Right kidney (tissue), 1 donor: Measurements from ENCODE around the gene PCDHGA11.
"Not testable (repeated sequence)": the region's sequence is repeated elsewhere in the genome, so short reads cannot be mapped to it uniquely, and the experiment has no call there.

Experiments
- DNase-seq: peaks from one replicate; pipeline ENCODE4 v3.0.0-alpha.2; 2016

Gene PCDHGA11

DNA sequence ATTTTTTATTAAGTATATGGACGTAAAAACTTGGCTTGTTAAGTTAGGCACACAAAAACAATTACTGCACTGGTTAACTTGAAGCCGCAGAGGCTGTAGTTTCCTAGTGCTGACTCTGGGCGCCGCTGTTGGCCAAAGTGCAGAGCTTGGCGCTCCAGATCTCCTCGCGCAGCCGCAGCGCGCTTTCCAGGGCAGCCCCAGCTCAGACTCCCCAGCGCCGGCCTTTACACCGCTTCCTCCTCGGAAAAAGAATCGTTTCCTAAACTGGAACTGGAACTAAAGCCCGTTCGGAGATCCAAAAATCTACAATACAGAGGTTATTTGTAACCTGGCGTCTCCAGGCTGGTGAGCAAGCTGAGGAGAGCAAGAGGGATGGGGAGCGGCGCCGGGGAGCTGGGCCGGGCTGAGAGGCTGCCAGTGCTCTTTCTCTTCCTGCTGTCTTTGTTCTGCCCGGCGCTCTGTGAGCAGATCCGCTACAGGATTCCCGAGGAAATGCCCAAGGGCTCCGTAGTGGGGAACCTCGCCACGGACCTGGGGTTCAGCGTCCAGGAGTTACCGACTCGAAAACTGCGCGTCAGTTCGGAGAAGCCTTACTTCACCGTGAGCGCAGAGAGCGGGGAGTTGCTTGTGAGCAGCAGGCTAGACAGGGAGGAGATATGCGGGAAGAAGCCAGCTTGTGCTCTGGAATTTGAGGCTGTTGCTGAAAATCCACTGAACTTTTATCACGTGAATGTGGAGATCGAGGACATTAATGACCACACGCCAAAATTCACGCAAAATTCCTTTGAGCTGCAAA is 22.9 kb upstream of the PCDHGA11 start, which contains the start of gene PCDHGB5:
TSS of gene PCDHGB5 (plus strand) at position 192 of the 796 bp plus-strand sequence. CDS start at position 373, 181 bp downstream.
- peak; percentile 41 for DNase-seq

DNA sequence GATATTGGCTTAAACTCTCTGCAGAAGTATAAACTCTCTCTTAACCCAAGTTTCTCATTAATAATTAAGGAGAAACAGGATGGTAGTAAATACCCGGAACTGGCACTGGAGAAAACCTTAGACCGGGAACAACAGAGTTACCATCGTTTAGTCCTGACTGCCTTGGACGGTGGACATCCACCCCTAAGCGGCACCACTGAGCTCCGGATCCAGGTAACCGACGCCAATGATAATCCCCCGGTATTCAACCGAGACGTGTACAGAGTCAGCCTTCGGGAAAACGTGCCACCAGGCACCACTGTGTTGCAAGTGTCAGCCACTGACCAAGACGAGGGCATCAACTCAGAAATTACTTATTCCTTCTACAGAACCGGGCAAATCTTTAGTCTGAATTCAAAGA is 22.2 kb upstream of the PCDHGA11 start:
- no peak for DNase-seq

DNA sequence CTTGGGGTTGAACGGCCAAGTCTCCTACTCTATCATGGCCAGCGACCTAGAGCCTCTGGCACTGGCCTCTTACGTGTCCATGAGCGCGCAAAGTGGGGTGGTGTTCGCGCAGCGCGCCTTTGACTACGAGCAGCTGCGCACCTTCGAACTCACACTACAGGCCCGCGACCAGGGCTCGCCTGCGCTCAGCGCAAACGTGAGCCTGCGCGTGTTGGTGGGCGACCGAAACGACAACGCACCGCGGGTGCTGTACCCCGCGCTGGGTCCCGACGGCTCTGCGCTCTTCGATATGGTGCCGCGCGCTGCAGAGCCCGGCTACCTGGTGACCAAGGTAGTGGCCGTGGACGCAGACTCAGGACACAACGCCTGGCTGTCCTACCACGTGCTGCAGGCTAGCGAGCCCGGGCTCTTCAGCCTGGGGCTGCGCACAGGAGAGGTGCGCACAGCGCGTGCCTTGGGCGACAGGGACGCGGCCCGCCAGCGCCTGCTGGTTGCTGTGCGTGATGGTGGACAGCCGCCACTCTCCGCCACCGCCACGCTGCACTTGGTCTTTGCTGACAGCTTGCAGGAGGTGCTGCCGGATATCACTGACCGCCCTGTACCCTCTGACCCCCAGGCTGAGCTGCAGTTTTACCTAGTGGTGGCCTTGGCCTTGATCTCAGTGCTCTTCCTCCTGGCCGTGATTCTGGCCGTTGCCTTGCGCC is 21.1 kb upstream of the PCDHGA11 start:
- DNase-seq = no peak

- peak; percentile 33 for DNase-seq
These were observed 18.2 kb upstream of the PCDHGA11 start, which contains the start of gene PCDHGA9 for GRCh38 chr5:141402553-141403243. TSS of gene PCDHGA9 (plus strand) at chr5:141402778. CDS start at chr5:141402953, 175 bp downstream.

DNA sequence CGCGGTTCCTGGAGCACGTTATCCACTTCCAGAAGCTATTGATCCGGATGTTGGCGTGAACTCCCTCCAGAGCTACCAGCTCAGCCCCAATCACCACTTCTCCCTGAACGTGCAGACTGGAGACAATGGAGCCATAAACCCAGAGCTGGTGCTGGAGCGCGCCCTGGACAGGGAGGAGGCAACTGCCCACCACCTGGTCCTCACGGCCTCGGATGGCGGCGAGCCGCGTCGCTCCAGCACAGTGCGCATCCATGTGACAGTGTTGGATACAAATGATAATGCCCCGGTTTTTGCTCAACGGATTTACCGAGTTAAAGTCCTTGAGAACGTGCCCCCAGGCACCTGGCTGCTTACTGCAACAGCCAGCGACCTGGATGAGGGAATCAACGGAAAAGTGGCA is 17.5 kb upstream of the PCDHGA11 start:
- no peak for DNase-seq

DNA sequence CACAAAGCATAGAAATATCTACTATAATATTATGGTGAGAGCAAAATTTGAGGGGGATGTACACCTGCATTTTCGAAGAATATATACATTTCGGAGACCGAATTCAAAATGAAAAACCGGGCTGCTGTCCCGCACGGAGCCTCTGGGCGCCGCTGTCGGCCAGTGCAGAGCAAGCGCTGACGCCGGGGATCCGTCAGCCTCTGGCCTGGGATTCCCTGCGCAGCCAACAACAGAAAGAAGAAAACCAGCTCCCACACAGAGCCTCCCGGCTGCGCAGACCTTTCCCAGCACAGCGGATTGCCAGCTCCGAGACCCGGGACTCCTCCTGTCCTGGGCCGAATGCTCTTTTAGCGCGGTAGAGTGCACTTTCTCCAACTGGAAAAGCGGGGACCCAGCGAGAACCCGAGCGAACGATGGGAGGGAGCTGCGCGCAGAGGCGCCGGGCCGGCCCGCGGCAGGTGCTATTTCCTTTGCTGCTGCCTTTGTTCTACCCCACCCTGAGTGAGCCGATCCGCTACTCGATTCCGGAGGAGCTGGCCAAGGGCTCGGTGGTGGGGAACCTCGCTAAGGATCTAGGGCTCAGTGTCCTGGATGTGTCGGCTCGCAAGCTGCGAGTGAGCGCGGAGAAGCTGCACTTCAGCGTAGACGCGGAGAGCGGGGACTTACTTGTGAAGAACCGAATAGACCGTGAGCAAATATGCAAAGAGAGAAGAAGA is 12.9 kb upstream of the PCDHGA11 start, which contains the start of gene PCDHGB6:
TSS of gene PCDHGB6 (plus strand) at position 232 of the 716 bp plus-strand sequence. CDS start at position 414, 182 bp downstream.
- DNase-seq = peak; percentile 51

DNA sequence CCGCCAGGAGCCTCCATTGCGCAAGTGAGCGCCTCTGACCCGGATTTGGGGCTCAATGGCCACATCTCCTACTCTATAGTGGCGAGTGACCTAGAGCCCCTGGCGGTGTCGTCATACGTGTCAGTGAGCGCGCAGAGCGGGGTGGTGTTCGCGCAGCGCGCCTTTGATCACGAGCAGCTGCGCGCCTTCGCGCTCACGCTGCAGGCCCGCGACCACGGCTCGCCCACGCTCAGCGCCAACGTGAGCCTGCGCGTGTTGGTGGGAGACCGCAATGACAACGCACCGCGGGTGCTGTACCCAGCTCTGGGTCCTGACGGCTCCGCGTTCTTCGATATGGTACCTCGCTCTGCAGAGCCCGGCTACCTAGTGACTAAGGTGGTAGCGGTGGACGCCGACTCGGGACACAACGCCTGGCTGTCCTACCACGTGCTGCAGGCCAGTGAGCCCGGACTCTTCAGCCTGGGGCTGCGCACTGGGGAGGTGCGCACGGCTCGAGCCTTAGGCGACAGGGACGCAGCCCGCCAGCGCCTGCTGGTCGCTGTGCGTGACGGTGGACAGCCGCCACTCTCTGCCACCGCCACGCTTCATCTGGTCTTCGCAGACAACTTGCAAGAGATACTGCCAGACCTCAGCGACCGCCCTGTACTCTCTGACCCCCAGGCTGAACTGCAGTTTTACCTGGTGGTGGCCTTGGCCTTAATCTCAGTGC is 11.1 kb upstream of the PCDHGA11 start:
- no peak for DNase-seq

- DNase-seq = no peak
These were observed 9.3 kb upstream of the PCDHGA11 start for GRCh38 chr5:141411575-141411974.

DNA sequence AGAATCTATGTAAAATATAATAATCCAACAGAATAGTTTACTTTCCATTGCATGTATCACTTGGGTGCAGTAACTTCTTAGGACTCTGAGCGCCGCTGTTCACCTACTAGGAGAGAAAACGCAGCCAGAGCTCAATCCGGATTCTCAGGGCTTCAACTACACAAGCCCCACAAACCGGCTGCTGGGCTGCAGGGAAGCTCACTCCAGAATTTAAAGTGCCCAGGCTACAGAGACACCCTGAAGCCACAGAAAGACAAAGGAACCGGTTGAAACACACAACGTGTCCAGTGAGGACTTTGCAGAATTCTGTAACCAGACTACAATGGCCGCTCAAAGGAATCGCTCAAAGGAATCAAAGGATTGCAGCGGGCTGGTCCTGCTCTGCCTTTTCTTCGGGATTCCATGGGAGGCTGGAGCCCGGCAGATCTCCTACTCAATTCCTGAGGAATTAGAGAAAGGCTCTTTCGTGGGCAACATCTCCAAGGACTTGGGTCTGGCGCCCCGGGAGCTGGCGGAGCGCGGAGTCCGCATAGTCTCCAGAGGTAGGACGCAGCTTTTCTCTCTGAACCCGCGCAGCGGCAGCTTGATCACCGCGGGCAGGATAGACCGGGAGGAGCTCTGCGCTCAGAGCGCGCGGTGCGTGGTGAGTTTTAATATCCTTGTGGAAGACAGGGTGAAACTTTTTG is 7.9 kb upstream of the PCDHGA11 start, which contains the start of gene PCDHGA10:
TSS of gene PCDHGA10 (plus strand) at position 134 of the 686 bp plus-strand sequence. CDS start at position 323, 189 bp downstream.
- DNase-seq = peak; percentile 31

- DNase-seq = no peak
These were observed 7.2 kb upstream of the PCDHGA11 start for GRCh38 chr5:141413540-141414069.

GRCh38 chr5:141414548-141415274 is 6.1 kb upstream of the PCDHGA11 start:
- DNase-seq = not testable (repeated sequence)

DNA sequence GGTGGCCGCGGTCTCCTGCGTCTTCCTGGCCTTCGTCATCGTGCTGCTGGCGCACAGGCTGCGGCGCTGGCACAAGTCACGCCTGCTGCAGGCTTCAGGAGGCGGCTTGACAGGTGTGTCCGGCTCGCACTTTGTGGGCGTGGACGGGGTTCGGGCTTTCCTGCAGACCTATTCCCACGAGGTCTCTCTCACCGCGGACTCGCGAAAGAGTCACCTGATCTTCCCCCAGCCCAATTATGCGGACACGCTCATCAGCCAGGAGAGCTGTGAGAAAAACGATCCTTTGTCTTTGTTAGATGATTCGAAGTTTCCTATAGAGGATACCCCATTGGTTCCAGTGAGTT is 5.6 kb upstream of the PCDHGA11 start:
- DNase-seq = not testable (repeated sequence)

GRCh38 chr5:141417494-141418172 is 3.2 kb upstream of the PCDHGA11 start, which contains the start of gene PCDHGB7:
TSS of gene PCDHGB7 (plus strand) at chr5:141417677. CDS start at chr5:141417860, 183 bp downstream.
- DNase-seq = peak; percentile 66

DNA sequence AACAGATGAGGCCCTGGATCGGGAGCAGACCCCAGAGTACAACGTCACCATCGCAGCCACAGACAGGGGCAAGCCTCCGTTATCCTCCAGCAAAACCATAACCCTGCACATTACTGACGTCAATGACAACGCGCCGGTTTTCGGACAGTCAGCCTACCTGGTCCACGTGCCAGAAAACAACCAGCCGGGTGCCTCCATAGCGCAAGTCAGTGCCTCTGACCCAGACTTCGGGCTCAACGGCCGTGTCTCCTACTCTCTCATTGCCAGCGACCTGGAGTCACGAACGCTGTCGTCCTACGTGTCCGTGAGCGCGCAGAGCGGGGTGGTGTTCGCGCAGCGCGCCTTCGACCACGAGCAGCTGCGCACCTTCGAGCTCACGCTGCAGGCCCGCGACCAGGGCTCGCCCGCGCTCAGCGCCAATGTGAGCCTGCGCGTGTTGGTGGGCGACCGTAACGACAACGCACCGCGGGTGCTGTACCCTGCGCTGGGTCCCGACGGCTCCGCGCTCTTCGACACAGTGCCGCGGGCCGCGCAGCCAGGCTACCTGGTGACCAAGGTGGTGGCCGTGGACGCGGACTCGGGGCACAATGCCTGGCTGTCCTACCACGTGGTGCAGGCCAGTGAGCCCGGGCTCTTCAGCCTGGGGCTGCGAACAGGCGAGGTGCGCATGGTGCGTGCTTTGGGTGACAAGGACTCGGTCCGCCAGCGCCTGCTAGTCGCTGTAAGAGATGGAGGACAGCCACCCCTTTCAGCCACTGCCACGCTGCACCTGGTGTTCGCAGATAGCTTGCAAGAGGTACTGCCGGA is 1.6 kb upstream of the PCDHGA11 start:
- DNase-seq = no peak

GRCh38 chr5:141421489-141421855 is 621 bp downstream of the PCDHGA11 start:
- DNase-seq = no peak

- DNase-seq = no peak
These were observed 2.0 kb downstream of the PCDHGA11 start for GRCh38 chr5:141422742-141423291.

GRCh38 chr5:141427783-141428426 is 7.1 kb downstream of the PCDHGA11 start:
- no peak for DNase-seq
